NCI-H2196 (cell line): ENCODE data around the gene RNF208.

Experiments
- DNase-seq: peaks from one replicate; lab custom pipeline; 2025; ENCODE audit not compliant: unreplicated experiment; lab: John Stamatoyannopoulos, UW

RNF208 gene

GRCh38 chr9:137178201-137178938 lies 43.7 kb downstream of the RNF208 start:
- DNase-seq = no peak

- peak; percentile 62 for DNase-seq
Measured at GRCh38 chr9:137176302-137177182, 45.5 kb downstream of the RNF208 start.

- no peak for DNase-seq
Measured at GRCh38 chr9:137175345-137175961, 46.6 kb downstream of the RNF208 start.

GRCh38 chr9:137174722-137175293 lies 47.2 kb downstream of the RNF208 start:
- DNase-seq = no peak

GRCh38 chr9:137173796-137174664 lies 48.0 kb downstream of the RNF208 start:
- DNase-seq = no peak

- DNase-seq = peak; percentile 67
Measured at GRCh38 chr9:137172901-137173795, 48.9 kb downstream of the RNF208 start.

- no peak for DNase-seq
Measured at GRCh38 chr9:137171149-137171900, 50.7 kb downstream of the RNF208 start.

GRCh38 chr9:137170486-137171148 lies 51.4 kb downstream of the RNF208 start:
- no peak for DNase-seq
